Mesenchymal stem cell (in vitro differentiated cells and primary cell): Measurements from ENCODE around the gene USP12.

Experiments
- DNase-seq: peaks from one replicate; pipeline ENCODE4 v3.0.0-alpha.2; 2013
- H2AFZ ChIP-seq: one replicate; pipeline ENCODE4 v1.6.1; 2013; ENCODE audit warnings: low read depth, mild to moderate bottlenecking, control low read depth, inconsistent platforms, low read length, moderate library complexity
- H2AK5ac ChIP-seq: 2 replicates; pipeline ENCODE4 v1.6.1; 2013; ENCODE audit warnings: low read length, moderate library complexity, mild to moderate bottlenecking, inconsistent platforms; ENCODE audit not compliant: severe bottlenecking
- H2BK120ac ChIP-seq: one replicate; pipeline ENCODE4 v1.6.1; 2013; ENCODE audit warnings: low read depth, mild to moderate bottlenecking, inconsistent platforms, low read length, moderate library complexity
- H2BK12ac ChIP-seq, 2 experiments: one replicate each; pipeline ENCODE4 v1.6.1; 2013; ENCODE audit warnings: inconsistent platforms in 2 of 2, low read length in 2 of 2, mild to moderate bottlenecking in 2 of 2, moderate library complexity in 2 of 2, control low read depth in 1 of 2
- H2BK15ac ChIP-seq: one replicate; pipeline ENCODE4 v1.6.1; 2013; ENCODE audit warnings: mild to moderate bottlenecking, low read depth, inconsistent platforms; ENCODE audit not compliant: poor library complexity, severe bottlenecking
- H2BK5ac ChIP-seq: 2 replicates; pipeline ENCODE4 v1.6.1; 2013; ENCODE audit warnings: low read depth, mild to moderate bottlenecking, low read length, control low read depth, inconsistent platforms; ENCODE audit not compliant: poor library complexity, severe bottlenecking
- H3K14ac ChIP-seq, 2 experiments: one replicate each; pipeline ENCODE4 v1.6.1; 2013; ENCODE audit warnings: inconsistent platforms in 2 of 2, low read length in 2 of 2, control low read depth in 1 of 2, mild to moderate bottlenecking in 1 of 2, moderate library complexity in 1 of 2
- H3K18ac ChIP-seq, 2 experiments: one replicate each; pipeline ENCODE4 v1.6.1; 2013; ENCODE audit warnings: inconsistent platforms in 2 of 2, low read length in 2 of 2, control low read depth in 1 of 2, low read depth in 1 of 2, mild to moderate bottlenecking in 1 of 2
- H3K23ac ChIP-seq, 2 experiments: one replicate each; pipeline ENCODE4 v1.6.1; 2013; ENCODE audit warnings: inconsistent platforms in 2 of 2, low read length in 2 of 2, mild to moderate bottlenecking in 2 of 2, moderate library complexity in 2 of 2, control low read depth in 1 of 2
- H3K27ac ChIP-seq: 2 replicates; pipeline ENCODE4 v1.5.1; 2013; ENCODE audit warnings: mild to moderate bottlenecking, moderate library complexity, low read length, control low read depth, inconsistent platforms; ENCODE audit not compliant: poor library complexity, severe bottlenecking
- H3K27me3 ChIP-seq, 2 experiments: 2 replicates each; pipeline versions ENCODE4 v1.6.1 to v1.7.0; 2013; ENCODE audit warnings: low read length in 2 of 2, mild to moderate bottlenecking in 2 of 2, moderate library complexity in 2 of 2, control low read depth in 1 of 2, inconsistent platforms in 1 of 2; ENCODE audit not compliant: control insufficient read depth in 1 of 2, insufficient read depth in 1 of 2
- H3K36me3 ChIP-seq, 2 experiments: 2 replicates each; pipeline versions ENCODE4 v1.6.1 to v1.7.0; 2013; ENCODE audit warnings: low read length in 2 of 2, control low read depth in 1 of 2, inconsistent platforms in 1 of 2, low read depth in 1 of 2, mild to moderate bottlenecking in 1 of 2; ENCODE audit not compliant: insufficient read depth in 2 of 2, control insufficient read depth in 1 of 2
- H3K4ac ChIP-seq, 2 experiments: one replicate each; pipeline ENCODE4 v1.6.1; 2013; ENCODE audit warnings: inconsistent platforms in 2 of 2, low read length in 2 of 2, mild to moderate bottlenecking in 2 of 2, moderate library complexity in 2 of 2, control low read depth in 1 of 2, low read depth in 1 of 2
- H3K4me1 ChIP-seq: 2 replicates; pipeline ENCODE4 v1.6.1; 2013; ENCODE audit warnings: low read depth, low read length, control low read depth; ENCODE audit not compliant: control insufficient read depth, insufficient read depth
- H3K4me2 ChIP-seq: 2 replicates; pipeline ENCODE4 v1.6.1; 2013; ENCODE audit warnings: low read length, mild to moderate bottlenecking, inconsistent platforms; ENCODE audit not compliant: poor library complexity, severe bottlenecking
- H3K4me3 ChIP-seq, 2 experiments: 2 replicates each; pipeline versions ENCODE4 v1.5.1 to v1.7.0; 2013; ENCODE audit warnings: low read length in 2 of 2, mild to moderate bottlenecking in 2 of 2, control low read depth in 1 of 2, low read depth in 1 of 2; ENCODE audit not compliant: insufficient read depth in 1 of 2
- H3K79me1 ChIP-seq: replicated peaks from 2 replicates; pipeline ENCODE4 v1.6.1; 2013; ENCODE audit warnings: mild to moderate bottlenecking, control low read depth, low read length, inconsistent platforms; ENCODE audit not compliant: poor library complexity, severe bottlenecking
- H3K9ac ChIP-seq: 2 replicates; pipeline ENCODE4 v1.7.0; 2013; ENCODE audit warnings: mild to moderate bottlenecking, low read length, moderate library complexity
- H3K9me3 ChIP-seq: 2 replicates; pipeline ENCODE4 v1.7.0; 2013; ENCODE audit warnings: mild to moderate bottlenecking, low read length; ENCODE audit not compliant: control insufficient read depth
- H4K8ac ChIP-seq: one replicate; pipeline ENCODE4 v1.6.1; 2013; ENCODE audit warnings: inconsistent platforms, mild to moderate bottlenecking, low read length, moderate library complexity
- H4K91ac ChIP-seq: one replicate; pipeline ENCODE4 v1.6.1; 2013; ENCODE audit warnings: mild to moderate bottlenecking, low read length, inconsistent platforms
- WGBS: methylation state at CpG from one replicate; pipeline ENCODE4 v1.1.7; 2013; ENCODE audit warnings: mixed read lengths; 5-methylcytosine and 5-hydroxymethylcytosine counted together

USP12 gene

GRCh38 chr13:27043013-27043412 is 128.6 kb downstream of the USP12 start:
- Histone ChIP-seq H3K14ac (no peak overlapping the region), H3K4me1 (peaks cover 20% of the 10 kb centered on the region), H4K8ac (no peak overlapping the region), H2BK5ac (no peak overlapping the region), H3K36me3 (no peaks in the 10 kb centered on the region), H3K4me3 (no peak overlapping the region), H2AFZ (no peak overlapping the region), H2BK15ac (no peak overlapping the region), H3K27me3 (no peaks in the 10 kb centered on the region), H2BK12ac (no peak overlapping the region), H3K4ac (no peak overlapping the region), H3K79me1 (no peaks in the 10 kb centered on the region), H2BK120ac (no peak overlapping the region), H3K9me3 (no peaks in the 10 kb centered on the region), H3K4me2 (no peak overlapping the region), H3K27ac (no peak overlapping the region), H3K23ac (no peak overlapping the region), H3K9ac (peak overlapping the region; percentile 76), H3K18ac (no peak overlapping the region), H4K91ac (no peak overlapping the region), H2AK5ac (no peak overlapping the region)
- 3% methylated on average over 3 of the region's 6 CpGs for WGBS
- DNase-seq: peak; percentile 98

- Histone ChIP-seq H2BK5ac (no peak overlapping the region), H3K79me1 (no peaks in the 10 kb centered on the region), H2BK12ac (peak overlapping the region; percentile 62 to 66), H4K91ac (peak overlapping the region; percentile 34), H3K4me3 (no peak overlapping the region), H3K36me3 (no peaks in the 10 kb centered on the region), H4K8ac (peak overlapping the region; percentile 89), H3K27me3 (no peaks in the 10 kb centered on the region), H3K4me2 (no peak overlapping the region), H2BK120ac (no peak overlapping the region), H3K4me1 (peaks cover 27% of the 10 kb centered on the region), H2AFZ (no peak overlapping the region), H3K18ac (no peak overlapping the region), H3K14ac (no peak overlapping the region), H3K9ac (no peak overlapping the region), H3K27ac (no peak overlapping the region), H3K9me3 (no peaks in the 10 kb centered on the region), H3K4ac (peak overlapping the region in 1 of 2 experiments; percentile 79), H2BK15ac (no peak overlapping the region), H2AK5ac (peak overlapping the region; percentile 97), H3K23ac (no peak overlapping the region)
- WGBS: 95% methylated on average over 4 of the region's 6 CpGs
- DNase-seq: no peak
Observed at GRCh38 chr13:27041341-27041740, 130.3 kb downstream of the USP12 start.

- Histone ChIP-seq H3K4me3 (no peak overlapping the region), H3K14ac (peak overlapping the region in 1 of 2 experiments; percentile 85), H3K18ac (peak overlapping the region in 1 of 2 experiments; percentile 54), H3K36me3 (no peaks in the 10 kb centered on the region), H3K27ac (no peak overlapping the region), H3K27me3 (no peaks in the 10 kb centered on the region), H2BK120ac (peak overlapping the region; percentile 76), H4K91ac (peak overlapping the region; percentile 67), H3K4ac (peak overlapping the region; percentile 15 to 54), H3K4me1 (peaks cover 31% of the 10 kb centered on the region), H2BK15ac (no peak overlapping the region), H3K23ac (peak overlapping the region in 1 of 2 experiments; percentile 0), H2AK5ac (peak overlapping the region; percentile 97), H3K9ac (no peak overlapping the region), H4K8ac (peak overlapping the region; percentile 88), H3K9me3 (no peaks in the 10 kb centered on the region), H3K4me2 (no peak overlapping the region), H2BK12ac (peak overlapping the region; percentile 62 to 72), H2BK5ac (no peak overlapping the region), H2AFZ (no peak overlapping the region), H3K79me1 (no peaks in the 10 kb centered on the region)
- no peak for DNase-seq
- 98% methylated on average over 4 of the region's 4 CpGs for WGBS
Observed at GRCh38 chr13:27040826-27041108, 130.8 kb downstream of the USP12 start.

GRCh38 chr13:27039171-27039701 is 132.4 kb downstream of the USP12 start:
- Histone ChIP-seq H4K8ac (peak overlapping the region; percentile 27), H3K4me1 (peaks cover 31% of the 10 kb centered on the region), H3K79me1 (no peaks in the 10 kb centered on the region), H3K9ac (no peak overlapping the region), H2BK5ac (no peak overlapping the region), H3K4me2 (no peak overlapping the region), H3K4me3 (no peak overlapping the region), H2AFZ (no peak overlapping the region), H2BK15ac (no peak overlapping the region), H3K23ac (no peak overlapping the region), H2BK120ac (peak overlapping the region; percentile 71), H3K4ac (no peak overlapping the region), H2BK12ac (peak overlapping the region; percentile 7 to 98), H3K14ac (peak overlapping the region in 1 of 2 experiments; percentile 85), H3K18ac (peak overlapping the region; percentile 80 to 86), H2AK5ac (peak overlapping the region; percentile 59), H3K27me3 (no peaks in the 10 kb centered on the region), H4K91ac (peak overlapping the region; percentile 74), H3K36me3 (no peaks in the 10 kb centered on the region), H3K27ac (peak overlapping the region; percentile 2), H3K9me3 (no peaks in the 10 kb centered on the region)
- DNase-seq: no peak
- WGBS: 91% methylated on average over 8 of the region's 9 CpGs
